MV-4-11 (cell line): ENCODE data around the gene PRKCD.

Experiments used
- DNase-seq: peaks from one replicate; lab custom pipeline; 2025; lab: John Stamatoyannopoulos, UW

The PRKCD gene

DNA sequence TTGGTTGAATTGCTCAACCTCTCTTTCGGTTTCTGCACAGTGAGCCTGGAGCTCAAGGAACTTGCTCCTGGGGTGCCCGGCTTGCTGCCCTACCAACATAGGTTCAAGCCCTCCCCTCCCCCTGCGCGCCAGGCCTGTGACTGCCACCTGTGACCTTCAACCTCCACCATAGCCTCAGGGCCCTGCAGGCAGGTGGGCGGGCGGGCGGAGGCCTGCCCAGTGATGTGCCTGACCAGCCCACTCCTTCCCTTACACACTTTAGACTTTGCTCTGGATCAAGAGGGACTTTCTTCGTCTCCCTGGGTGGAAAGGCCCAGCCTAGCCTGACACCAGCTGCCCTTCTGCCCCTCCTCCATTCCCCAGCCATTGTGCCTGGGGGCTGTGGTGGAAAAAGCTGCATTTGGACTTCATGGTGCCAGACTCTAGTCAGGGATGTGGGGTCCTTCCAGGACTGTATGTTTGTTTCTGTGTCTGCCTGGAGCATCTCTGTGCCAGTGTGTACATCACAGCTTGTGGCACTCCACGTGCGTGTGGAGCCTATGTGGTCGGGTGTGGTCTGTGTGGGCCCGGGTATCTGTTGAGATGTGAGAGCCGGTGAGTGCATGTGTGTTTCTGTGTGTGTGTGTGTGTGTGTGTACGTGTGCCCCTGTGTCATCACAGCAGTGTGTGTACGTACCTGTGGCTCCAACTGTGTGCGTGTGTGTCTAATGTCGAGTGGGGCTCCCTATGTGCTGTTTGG, 9.5 kb downstream of the PRKCD start:
- peak; percentile 97 for DNase-seq

DNA sequence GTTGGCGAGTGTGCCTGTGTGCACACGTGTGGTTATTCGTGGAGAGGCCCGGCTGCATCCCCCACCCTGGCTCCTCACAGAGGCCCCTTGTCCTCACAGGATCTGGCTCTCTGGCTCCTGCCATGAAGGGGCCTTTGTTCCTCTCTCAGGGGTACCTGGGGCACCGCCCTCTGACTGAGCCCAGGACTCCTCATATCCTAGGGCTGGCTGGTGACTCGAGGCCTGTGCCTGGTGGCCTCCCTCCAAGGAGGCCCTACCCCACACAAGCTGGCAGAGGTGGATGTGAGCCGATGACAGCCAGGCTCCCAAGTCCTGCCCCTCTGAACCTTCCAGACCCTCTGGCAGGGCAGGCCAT, 10.0 kb downstream of the PRKCD start:
- no peak for DNase-seq

DNA sequence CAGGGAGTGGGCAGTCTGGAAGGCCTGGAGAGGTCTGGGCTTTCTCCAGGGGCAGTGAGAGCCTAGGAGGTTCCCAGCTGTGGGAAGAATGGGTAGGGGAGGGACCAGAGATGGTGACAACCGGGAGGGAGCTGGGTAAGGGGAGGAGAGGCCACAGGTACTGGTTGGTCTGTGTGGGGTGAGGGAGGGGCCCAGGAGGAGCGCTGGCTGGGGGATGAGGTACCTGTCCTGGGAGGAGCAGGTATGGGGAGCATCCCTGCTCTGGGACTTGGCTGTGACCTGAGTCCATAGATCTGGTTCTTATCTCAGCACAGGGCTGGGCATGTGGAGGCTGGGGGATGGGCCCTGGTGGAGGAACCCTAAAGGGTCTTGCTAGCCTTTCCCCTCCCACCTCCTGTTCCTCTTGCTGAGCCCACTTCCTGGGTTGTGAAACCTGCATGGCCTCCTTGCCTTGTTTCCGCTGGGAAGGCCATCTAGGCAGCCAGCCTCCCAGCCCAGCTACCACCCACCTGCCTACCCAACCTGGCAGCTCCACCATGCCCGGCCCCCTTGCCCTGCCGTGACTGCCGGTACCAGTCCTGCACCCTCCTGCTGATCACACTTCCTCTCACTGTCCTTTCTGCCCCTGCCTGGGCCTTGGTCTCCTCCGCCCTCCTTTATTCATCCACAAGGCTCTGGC, 11.0 kb downstream of the PRKCD start:
- peak; percentile 48 for DNase-seq

DNA sequence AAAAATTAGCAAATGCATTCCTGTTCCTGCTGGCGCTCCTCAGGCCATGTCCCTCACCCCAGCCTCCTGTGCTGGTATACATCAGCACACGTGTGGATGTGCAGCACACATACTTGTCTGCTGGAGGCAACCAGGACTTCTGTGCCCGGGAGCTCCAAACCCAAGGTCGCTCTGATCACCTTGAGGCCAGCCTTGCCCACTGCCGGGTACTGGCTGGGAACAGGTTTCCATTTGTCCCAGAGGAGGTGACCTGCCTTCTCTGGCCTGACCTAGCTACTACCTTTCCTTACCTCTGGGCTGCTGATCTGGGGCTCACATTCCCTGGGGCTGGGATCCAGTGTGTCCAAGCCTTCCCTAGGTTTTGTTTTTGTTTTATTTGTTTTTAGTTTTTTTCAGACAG, 12.1 kb downstream of the PRKCD start:
- no peak for DNase-seq

DNA sequence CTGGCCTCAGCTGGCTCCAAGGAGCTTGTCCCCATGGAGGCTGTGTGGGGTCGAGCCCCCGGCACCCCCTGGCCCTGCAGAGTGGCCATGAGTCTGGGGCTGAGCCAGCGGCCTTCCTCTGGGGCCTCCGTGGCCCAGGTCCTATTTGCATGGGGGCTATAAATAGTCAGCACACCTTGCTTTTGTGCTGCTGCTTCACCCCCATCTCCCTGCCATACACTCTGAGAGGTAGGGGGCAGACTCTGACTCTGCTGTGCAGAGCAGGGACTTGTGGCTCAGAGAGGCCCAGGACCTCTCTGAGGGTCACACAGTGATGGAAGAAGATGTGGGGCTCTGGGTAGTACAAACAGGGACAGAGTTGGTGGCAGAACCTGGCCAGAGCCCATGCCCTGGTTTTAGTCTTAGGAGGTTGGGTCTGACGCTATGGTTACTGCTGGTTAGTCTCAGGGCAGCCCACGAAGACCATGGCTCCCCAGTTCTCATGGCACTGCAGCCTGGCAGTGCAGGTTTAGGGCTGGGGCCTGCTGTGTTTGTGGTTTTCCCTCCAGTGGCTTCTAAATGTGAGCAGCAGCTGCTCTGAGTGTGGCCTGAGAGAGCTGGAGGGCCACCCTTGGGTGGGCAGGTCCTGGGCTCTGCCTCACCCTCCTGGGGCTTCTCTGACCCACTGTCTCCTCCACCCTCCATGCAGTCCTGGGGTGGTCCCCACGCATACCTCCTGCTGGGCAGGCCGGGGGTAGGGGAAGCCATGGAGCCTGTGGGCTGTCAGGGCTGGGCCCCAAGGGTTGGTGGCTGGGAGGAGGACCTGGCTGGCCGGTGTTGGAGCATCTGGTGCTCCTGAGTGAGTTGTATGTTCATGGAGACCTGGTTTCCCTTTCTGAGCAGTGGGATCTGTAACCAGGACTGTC, 13.6 kb downstream of the PRKCD start:
- no peak for DNase-seq

DNA sequence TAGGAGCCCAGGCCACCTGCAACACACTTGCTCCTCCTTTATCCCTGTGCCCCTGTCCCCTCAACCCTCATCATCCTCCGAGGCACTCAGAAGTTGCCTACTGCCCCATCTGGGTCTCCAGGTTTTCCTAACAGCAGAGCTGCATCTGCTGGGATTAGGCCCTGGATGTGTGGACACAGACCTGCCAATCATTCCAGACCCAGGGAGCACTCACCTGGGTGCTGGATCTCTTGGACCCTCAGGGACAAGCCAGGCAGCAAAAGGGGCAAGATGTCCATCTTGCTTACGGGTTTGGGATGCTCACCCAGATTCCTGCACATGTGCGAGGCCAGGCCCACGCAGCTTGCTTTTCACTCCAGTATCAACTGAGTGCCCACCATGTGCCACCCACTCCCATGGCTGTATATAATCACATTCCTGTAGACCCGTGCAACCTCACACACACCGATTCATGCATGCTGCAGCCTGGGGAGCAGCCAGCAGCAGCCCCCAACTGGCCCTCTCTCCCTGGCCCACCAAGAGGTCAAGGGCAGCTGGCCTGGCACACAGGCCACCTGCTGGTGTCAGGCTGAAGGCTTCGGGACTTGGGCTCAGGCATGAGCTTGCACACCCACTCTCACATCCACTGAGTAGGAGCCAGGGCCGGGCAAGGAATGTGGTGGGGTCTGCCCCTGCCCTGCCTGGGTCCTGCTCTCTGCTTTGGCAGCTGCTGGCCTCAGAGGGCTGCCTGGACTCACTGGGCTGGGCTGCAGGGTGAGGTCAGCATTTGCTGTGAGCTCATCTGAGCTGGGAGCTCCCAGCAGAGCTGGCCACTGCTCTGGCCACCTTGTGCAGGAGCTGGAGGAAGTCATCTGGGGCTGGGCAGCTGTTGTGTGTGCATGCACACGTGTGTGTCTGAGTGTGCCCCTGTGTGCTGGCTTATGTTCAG, 14.9 kb downstream of the PRKCD start:
- no peak for DNase-seq

DNA sequence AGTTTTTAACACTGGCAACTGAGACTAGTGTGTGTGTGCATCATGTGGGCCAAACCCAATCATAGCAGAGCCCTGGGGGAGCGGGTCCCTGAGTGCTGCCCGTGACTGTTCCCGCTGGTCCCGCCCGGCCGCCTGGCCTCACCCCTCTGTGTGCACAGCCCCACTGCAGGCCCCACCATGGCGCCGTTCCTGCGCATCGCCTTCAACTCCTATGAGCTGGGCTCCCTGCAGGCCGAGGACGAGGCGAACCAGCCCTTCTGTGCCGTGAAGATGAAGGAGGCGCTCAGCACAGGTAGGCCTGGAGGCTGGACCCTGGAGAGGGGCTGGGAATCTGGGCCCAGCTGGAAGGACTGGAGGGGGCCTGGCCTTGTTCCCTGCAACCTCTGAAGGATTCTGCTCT, 17.2 kb downstream of the PRKCD start:
- no peak for DNase-seq

DNA sequence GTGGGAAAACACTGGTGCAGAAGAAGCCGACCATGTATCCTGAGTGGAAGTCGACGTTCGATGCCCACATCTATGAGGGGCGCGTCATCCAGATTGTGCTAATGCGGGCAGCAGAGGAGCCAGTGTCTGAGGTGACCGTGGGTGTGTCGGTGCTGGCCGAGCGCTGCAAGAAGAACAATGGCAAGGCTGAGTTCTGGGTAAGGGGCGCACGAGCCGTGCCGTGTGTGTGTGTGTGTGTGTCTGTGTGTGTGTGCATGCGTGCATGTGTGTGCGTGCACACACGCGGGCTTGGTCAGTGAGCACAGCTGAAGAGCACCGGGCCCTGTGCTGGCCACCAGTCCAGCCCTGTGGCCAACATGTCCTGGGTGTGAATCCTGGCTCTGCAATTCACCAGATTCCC, 18.6 kb downstream of the PRKCD start:
- no peak for DNase-seq

DNA sequence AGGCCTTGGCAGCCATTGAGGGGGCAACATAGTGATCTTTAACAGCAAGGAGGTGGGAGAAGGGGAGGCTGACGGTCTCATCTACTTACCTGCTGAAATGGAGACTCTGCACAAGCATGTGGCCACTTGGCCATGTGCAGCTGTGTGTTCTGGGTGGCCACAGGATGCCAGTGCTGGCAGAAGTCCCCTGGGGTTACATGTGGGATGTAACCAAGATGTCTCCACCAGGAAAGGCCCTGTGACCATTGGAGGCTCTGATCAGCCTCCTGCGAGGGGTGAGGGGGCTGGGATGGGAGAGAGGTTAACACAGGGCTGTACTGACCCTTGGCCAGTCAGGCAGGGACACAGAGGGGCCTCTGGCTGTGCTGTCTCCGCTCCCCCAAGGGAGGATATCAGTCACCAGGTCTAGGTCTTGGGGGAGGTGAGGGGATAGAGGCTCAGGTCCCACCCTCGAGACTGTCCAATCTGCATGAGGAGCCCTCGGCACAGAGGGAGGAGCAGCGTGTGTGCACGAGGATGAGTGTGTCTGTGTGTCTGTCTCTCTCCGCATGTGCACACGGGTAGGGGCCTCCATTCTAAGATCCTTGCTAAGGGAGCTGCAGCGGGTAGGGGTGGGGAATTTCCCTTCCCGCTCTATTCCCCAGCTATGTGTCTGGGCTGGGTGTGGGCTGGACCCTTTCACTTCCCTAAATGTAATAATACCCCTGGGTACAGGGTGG, 19.5 kb downstream of the PRKCD start:
- DNase-seq = peak; percentile 94

DNA sequence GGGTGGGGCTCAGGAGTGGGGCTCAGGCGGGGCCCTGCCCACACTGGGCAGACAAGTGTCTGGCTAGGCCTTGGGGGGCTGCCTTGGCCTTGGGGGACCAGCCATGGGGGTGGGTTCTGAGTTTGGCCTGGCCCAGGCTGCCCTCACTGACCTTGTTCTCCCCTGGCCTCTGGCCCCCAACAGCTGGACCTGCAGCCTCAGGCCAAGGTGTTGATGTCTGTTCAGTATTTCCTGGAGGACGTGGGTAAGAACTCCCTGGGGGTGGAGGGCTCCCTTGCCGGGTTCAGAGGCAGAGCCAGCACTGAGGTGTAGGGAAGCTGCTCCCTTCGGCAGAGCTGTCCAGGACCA, 20.0 kb downstream of the PRKCD start:
- no peak for DNase-seq

DNA sequence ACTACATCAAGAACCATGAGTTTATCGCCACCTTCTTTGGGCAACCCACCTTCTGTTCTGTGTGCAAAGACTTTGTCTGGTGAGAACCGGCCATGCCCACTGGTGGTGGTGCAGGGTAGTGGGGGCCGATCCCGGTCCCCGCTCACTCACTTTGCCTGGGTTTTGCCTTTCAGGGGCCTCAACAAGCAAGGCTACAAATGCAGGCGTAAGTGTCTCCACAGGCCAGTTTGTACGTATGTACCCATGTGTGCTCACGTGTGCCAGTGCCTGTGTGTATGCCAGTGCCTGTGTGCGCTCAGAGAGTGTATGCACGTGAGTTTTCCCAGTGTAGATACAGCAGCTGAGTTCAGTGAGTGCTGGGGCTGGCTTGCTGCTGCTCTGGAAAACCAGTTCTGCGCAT, 20.5 kb downstream of the PRKCD start:
- no peak for DNase-seq

DNA sequence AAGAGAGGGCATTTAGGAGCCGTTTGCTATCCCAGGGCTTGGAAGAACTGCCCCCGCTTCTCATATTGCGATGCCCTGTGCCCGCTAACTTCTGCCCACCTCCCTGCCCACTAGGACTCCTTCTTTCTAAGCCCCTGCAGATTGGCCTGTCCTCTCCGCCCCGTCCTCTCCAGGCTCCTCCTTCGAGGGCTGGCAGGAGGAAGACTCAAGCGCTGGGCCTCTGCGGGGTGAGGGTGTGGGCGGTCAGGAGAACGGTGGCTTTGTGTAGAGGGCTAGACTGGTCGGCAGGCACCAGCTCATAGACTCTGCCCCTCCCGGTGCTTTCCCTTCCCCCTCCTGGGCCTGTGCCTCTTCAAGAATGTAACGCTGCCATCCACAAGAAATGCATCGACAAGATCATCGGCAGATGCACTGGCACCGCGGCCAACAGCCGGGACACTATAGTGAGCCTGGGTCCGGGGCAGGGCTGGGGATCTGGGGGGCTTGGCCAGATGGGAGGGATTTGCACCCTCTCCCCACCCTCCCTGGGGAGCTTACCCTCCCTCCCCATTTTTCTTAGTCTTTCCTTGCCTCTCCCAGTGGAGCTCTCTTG, 21.9 kb downstream of the PRKCD start:
- DNase-seq = no peak

DNA sequence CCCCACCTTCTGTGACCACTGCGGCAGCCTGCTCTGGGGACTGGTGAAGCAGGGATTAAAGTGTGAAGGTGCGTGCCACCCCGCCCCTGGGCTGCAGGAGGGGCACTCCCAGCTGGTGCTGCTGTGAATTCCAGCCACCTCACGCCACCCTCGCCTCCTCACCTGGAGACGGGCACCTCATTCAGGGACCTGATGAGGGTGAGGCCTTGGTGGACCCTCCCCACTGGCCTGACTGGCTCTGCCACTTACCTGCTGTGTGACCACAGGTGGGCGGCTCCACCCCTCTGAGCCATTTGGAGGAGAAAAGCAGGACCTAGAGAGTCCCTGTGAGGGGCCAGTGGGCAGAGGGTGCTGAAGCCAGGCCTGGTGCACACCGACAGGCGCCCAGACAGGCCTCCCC, 22.5 kb downstream of the PRKCD start:
- no peak for DNase-seq

DNA sequence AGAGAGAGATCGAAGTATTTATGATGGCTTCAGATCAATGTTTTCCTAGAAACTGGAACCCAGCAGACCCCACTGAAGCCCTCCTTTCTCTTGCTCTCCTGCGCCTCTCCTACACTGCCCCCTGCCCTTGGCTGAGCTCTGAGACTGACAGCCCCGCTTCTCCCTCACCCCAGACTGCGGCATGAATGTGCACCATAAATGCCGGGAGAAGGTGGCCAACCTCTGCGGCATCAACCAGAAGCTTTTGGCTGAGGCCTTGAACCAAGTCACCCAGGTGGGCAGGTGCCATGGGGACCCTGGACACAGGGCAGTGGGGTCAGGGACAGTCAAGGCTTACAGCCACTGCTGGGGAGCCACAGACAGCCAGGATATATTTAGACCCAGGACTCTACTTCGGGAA, 23.7 kb downstream of the PRKCD start:
- DNase-seq = no peak

DNA sequence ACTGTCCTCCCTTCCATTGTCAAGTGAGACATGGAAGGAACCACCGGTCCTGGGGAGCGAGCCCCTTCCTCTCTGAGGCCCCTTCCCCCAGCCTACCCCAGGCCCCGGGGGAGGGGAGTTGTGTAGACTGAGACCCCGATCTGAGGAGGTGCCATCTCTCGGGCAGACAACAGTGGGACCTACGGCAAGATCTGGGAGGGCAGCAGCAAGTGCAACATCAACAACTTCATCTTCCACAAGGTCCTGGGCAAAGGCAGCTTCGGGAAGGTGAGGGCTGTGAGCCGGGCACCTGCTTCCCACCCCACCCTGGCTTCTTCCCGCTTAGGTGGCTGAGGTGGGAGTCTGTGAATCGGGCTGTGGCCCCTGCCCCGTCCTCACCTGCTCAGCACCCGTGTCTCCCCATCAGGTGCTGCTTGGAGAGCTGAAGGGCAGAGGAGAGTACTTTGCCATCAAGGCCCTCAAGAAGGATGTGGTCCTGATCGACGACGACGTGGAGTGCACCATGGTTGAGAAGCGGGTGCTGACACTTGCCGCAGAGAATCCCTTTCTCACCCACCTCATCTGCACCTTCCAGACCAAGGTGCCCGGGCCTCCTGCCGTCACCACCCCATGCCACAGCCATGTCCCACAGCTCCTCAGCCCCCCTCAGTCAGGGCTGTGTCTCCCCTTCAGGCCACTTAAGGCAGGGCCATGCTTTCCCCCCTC, 24.9 kb downstream of the PRKCD start:
- no peak for DNase-seq

DNA sequence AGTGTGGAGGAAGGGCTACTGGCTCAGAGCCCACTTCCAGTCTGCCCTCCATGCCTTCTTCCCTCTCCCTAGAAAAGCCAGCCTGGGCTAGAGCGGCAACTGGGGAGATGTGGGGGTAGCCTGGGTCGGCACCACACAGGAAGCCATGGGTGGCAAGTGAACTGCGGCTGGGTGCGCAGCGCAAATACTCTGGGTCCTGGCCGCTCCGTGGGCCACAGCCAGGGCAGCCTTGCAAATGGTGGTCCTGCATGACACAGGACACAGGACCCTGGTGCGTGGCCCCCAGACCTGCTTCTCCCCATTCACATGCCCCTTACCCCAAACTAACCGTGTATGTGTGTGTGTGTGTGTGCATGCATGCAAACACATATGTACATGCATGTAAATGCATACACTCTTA, 25.7 kb downstream of the PRKCD start:
- DNase-seq = no peak

DNA sequence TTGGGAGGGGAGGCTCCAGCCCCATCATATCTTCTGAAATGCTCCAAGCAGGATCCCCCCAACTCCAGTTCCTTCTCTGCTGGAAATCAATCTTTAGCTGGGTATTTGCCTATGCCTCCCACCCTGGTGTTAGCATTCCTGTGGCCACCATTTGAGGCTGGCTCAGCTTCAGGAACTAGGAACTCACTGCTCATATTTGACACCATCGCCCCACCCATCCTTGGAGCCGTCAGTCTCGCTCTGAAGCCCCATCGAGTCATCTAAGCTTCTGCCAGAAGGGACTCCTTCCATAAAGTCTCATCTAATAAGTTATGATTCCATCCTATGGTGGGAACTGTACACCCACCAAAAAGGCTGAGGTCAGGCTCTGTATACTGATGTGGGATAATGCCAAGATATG, 26.4 kb downstream of the PRKCD start:
- no peak for DNase-seq

DNA sequence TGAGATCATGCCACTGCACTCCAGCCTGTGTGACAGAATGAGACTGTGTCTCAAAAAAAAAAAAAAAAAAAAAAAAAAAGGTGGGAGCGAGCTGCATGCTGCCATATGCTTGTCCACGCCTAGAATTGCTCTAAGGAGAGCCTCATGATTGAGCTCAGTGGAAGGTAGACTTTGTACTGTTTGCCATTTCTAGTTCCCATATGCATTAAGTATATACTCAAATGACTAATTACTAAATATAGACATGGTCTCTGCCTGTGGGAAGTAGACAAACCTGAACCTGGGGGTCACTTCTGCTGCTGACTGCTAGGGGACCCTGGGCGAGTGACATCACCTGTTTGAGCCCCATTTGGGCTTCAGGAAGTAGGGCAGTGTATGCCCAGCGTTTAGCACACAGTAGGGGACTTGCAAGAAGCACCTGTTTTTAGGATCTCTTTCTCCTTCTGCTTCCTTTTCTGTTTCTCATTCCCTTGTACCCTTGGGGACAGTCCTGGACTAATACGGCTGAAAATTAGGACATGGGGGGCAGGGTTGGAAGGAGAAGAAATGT, 27.2 kb downstream of the PRKCD start:
- no peak for DNase-seq

DNA sequence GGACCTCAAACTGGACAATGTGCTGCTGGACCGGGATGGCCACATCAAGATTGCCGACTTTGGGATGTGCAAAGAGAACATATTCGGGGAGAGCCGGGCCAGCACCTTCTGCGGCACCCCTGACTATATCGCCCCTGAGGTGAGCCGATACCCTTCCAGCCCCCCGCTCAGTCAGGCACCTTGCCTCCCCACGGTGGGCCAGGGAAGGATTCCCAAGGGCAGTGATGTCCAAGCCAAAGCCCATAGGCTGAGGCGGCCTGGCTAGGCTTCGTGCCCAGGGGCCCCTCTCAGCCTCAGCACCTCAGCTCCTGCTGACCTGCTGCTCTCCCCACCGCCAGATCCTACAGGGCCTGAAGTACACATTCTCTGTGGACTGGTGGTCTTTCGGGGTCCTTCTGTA, 27.7 kb downstream of the PRKCD start:
- DNase-seq = no peak

DNA sequence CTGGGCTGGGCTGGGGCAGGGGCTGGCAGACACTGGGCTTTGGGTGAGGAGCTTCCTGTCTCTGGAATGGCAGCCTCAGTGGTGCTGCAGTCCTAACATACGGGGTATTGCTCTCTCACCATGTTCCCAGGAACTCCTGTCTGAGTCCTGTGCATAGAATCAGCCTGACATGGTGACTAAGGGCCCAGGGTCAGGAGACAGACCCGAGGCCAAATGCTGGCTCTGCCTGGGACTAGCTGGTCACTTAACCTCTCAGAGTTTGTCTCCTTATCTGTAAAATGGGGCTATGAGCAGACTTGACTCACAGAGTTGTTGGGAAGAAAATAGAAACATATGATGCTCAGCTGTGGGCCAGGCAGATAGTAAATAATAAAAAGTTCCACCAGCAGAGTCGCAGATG, 28.3 kb downstream of the PRKCD start:
- no peak for DNase-seq
